Activated CD4-positive, alpha-beta T cell treated with anti-CD3 and anti-CD28 coated beads for 1 hour (primary cell): Measurements from ENCODE around the gene CNKSR2.
"Not testable (repeated sequence)": the region's sequence is repeated elsewhere in the genome, so short reads cannot be mapped to it uniquely, and the experiment has no call there.

Source experiments
- DNase-seq: peaks from one replicate; pipeline ENCODE4 v3.0.0-alpha.2; 2020

CNKSR2 gene

DNA sequence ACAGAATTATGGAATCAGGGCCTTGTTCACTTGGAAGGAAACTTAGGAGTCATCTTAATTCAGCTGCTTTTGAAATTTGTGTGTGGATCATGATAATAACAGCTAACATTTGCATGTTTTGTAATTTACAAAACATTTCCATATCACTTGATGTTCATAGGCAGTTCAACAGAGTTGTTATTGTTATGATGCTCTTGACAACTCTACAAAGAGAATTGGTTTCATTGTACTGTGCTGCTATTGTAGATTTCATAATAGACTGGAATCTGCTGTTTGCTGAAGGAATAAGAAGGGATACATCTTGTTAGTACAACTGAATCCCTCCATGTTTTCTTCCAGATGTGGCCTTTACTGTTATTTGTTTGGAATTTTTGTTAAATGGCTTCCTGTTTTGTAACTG, 83.5 kb downstream of the CNKSR2 start:
- no peak for DNase-seq

GRCh38 chrX:21469071-21469470, 94.9 kb downstream of the CNKSR2 start:
- no peak for DNase-seq

GRCh38 chrX:21476909-21477308, 102.7 kb downstream of the CNKSR2 start:
- DNase-seq: no peak

GRCh38 chrX:21479695-21480270, 105.6 kb downstream of the CNKSR2 start:
- no peak for DNase-seq

- no peak for DNase-seq
Measured at GRCh38 chrX:21481761-21482160, 107.5 kb downstream of the CNKSR2 start.

DNA sequence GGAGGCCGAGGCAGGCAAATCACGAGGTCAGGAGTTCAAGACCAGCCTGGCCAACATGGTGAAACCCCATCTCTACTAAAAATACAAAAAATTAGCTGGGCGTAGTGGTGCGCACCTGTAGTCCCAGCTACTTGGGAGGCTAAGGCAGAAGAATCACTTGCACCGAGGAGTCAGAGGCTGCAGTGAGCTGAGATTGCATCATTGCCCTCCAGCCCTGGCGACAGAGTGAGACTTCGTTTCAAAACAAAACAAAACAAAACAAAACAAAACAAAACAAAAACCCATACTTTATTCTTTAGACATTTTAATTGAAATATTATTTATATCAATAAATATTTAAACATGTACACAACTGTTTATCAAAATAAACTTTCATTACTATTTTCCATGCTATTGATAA, 109.8 kb downstream of the CNKSR2 start:
- not testable (repeated sequence) for DNase-seq

DNA sequence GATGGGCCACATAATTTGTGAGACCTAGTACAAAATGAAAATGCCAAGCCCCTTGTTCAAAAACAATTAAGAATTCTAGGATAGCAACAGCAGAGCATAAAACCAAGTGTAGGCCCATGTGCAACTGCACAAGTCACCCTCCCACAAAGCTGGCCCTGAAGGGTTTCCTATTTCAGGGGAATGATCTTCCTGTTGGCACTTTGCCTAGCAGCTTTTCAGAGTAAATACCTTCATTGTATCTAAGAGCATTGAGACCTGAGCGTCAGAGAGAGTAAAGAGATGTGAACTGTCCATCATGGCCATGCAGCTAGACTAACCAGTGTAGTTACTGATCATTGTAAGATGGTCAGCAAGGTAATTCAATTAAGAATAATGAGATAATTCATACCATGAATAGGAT, 113.6 kb downstream of the CNKSR2 start:
- no peak for DNase-seq

DNA sequence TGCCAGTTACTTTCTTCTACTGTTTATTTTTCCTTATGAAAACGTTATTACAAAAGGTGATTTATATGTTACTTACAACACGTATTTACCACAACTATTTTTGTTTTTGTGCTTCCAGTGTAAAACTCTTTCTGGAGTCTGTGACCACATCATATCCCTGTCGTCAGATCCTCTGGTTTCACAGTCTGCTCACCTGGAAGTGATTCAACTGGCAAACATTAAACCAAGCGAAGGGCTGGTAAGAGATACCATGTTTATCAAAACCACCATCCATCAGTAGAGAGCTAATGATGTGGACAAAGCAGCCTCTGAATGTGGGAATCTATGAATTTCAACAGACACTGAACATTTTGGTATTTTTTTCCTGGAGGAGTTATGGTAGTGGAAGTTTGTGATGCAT, 116.1 kb downstream of the CNKSR2 start:
- DNase-seq: no peak

DNA sequence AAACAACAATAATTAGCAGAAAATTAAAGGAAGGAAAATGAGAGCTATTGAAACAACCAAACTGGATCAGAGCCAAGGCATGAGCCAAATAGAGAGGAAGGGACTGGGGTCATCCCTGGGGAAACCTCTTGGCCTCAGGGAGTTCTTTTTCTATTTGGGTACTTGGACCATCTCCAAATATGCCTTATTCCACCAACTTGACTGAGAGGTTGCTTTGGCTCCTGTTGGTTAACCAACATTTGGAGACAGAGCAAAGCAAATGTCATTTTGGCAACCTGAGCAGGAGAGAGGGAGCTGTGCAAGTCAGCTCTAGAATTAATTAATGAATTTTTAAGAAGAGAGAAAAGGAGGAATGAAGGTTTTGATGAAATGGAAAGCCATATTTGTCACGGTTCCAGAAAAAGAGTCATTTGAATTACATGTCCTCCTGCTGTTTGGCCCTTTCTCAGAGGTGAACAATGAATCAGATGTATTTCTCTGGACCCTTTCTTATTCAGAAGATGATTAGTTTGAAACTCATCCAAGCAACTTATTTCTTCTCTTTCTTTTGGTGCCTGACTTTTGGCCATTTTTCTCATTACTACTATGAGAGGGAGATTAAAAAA, 119.1 kb downstream of the CNKSR2 start:
- DNase-seq: no peak

DNA sequence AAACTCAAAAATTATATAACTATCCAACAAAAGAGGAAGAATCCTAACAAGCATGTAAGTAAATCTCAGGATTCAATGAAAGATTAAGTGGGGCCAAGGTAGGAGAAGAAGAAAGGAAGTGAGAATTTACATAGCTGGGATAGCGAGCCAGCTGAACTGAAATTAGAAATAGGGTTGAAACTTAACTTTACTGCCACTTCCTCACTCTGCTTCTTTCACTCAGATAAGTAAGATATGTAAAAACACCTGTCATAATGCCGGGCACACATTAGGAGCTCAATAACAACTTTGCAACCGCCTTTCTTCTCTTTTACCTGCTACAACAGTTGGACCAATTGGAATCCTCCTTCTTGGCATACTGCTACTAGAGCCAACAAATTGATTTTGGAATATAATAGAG, 129.4 kb downstream of the CNKSR2 start:
- DNase-seq: no peak

- DNase-seq: no peak
Measured at GRCh38 chrX:21509912-21510311, 135.7 kb downstream of the CNKSR2 start.

- no peak for DNase-seq
Measured at GRCh38 chrX:21524008-21524407, 149.8 kb downstream of the CNKSR2 start.

DNA sequence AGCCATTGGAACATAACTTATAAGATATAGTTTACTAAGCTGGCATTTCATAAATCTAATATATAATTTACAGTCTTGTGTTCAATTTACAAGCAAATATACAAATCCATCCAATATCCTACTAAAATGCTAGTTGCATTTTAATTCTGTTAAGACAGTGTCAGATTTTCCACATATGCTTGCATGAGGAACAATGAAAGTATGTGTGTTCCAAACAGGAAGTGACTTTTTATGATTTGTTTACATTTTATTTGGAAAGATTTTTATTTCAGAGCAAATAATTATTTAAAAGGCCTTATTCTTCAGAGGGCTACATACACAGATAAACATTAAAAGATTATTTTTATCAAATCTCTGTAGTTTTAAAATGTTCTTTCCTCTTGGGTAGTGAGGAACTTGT, 153.9 kb downstream of the CNKSR2 start:
- no peak for DNase-seq

GRCh38 chrX:21529771-21530170, 155.6 kb downstream of the CNKSR2 start:
- no peak for DNase-seq

DNA sequence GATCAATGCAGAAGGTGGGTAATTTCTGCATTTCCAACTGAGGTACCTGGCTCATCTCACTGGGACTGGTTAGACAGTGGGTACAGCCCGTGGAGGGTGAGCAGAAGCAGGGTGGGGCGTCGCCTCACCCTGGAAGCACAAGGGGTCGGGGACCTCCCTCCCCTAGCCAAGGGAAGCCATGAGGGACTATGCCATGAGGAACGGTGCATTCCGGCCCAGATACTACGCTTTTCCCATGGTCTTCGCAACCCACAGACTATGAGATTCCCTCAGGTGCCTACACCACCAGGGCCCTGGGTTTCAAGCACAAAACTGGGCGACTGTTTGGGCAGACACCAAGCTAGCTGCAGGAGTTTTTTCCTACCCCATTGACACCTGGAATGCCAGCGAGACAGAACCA, 170.4 kb downstream of the CNKSR2 start:
- DNase-seq: not testable (repeated sequence)

DNA sequence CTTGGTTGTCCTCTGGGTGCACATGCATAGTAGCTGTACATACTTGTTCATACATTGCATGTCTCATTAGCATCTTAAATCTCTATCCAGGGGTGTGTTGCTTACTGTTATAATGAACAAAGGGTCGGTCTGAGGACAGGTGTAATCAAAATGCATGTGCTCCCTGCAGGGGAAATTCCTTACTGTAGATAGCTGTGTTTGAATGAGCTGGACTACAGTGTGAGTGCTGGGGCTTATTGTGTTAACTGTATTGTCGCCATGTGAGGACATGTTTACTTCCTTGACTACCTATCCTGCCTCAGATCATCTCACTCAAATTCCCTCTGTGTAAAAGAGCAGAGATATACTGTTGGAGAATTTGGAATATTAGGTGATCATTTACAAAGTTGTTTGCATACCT, 185.2 kb downstream of the CNKSR2 start:
- no peak for DNase-seq

- DNase-seq: no peak
Measured at GRCh38 chrX:21565025-21565424, 190.8 kb downstream of the CNKSR2 start.

GRCh38 chrX:21574793-21575192, 200.6 kb downstream of the CNKSR2 start:
- DNase-seq: no peak

GRCh38 chrX:21581479-21581878, 207.3 kb downstream of the CNKSR2 start:
- DNase-seq: no peak

- DNase-seq: no peak
Measured at GRCh38 chrX:21586001-21586400, 211.8 kb downstream of the CNKSR2 start.

DNA sequence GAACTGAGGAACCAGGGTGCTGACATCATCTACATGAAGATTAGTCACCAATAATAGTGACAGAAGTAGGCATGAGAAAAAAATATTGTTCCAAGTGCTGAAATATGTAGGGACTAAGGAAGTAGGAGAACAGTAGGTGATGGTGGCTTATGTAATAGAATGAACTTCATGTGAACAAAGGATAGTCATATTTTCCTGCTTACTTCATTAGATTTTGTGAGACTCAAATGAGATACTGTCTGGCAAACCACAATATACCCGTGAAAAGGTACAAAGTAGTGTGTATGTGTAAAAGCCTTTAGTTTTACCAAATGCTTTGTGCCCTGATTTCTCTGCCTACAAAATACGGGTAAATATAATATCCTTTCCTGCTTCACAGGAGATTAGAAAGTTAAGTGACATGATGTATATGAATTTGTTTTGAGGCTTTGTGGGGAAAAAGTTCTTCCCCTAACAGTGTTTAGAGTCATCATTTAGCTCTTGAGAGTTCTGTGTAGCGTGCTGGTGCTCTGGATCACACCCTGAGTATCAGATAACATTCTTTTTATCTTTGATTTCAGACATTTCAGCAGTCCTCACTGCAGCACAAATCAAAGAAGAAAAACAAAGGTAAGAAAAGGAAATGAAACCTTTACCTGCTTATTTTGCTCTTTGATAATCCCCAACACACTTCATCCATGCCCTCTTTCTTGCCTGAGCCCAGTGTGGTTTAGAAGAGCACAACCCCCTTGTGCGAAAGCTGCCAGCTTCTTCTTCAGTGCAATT, 216.0 kb downstream of the CNKSR2 start:
- no peak for DNase-seq

DNA sequence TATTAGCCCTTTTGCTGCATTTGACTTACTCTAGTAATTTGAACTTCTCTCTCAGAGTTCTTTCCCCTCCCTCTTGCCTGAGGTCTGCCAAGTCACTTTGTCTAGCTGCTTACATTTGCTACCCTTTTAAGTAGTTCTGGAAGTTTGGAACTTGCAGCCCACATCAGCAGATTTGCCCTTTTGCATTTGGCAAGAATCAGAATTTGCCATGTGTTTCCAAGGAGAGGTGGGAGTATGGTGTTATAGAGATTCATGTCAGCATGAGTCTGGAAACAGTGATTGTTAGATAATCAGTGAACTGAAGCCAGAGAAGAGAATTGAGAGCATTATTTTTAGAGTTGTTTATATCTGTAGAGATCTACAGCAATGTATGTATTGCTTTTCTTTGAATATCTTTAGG, 231.8 kb downstream of the CNKSR2 start:
- no peak for DNase-seq

DNA sequence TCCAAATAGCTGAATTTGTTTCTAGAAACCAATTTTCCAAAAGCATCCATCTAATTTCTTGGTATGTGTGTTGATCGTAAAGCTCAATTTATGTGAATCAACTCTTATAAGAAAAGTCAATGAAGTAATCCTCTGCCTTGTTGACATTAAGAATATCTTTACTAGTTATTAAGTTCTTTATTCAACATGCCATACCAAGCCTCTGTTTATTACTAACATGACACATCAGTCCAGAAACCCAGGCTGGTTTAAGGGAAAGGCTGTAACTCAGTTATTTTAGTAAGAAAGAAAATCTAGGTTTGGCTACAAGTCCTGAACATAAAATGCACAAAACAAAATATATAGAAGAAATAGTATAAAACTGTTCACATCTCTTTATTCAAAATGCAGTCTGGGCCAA, 235.9 kb downstream of the CNKSR2 start:
- DNase-seq: no peak

GRCh38 chrX:21612154-21612553, 237.9 kb downstream of the CNKSR2 start:
- DNase-seq: no peak

DNA sequence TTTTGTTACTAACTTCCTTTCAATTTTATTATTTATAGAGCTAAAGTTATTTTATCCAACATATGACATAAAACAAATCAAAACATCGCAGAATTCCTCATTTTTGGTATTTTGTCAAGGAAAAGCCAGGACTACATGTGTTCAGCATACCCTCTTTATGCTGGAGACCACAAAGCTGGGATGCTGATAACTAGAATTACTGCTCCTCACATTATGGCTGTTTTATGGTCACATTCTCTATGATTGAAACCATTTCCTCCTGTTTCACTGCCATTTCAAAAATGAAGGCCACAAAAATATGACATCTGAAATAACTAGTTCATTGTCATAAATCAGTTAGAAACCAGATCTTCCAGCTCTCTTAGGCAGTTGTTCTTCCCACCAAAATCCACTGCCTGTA, 242.2 kb downstream of the CNKSR2 start:
- no peak for DNase-seq
